HG02943 (cell line): Measurements from ENCODE around the gene ABCC1.
"Not testable (repeated sequence)": the region's sequence is repeated elsewhere in the genome, so short reads cannot be mapped to it uniquely, and the experiment has no call there.

ENCODE experiments used
- ATAC-seq: cut with Tn5 transposase; IDR thresholded peaks from one replicate; pipeline ENCODE4 v1.9.1; 2021; ENCODE audit warnings: mild to moderate bottlenecking, low read depth, moderate library complexity; ENCODE audit not compliant: unreplicated experiment

The ABCC1 gene

DNA sequence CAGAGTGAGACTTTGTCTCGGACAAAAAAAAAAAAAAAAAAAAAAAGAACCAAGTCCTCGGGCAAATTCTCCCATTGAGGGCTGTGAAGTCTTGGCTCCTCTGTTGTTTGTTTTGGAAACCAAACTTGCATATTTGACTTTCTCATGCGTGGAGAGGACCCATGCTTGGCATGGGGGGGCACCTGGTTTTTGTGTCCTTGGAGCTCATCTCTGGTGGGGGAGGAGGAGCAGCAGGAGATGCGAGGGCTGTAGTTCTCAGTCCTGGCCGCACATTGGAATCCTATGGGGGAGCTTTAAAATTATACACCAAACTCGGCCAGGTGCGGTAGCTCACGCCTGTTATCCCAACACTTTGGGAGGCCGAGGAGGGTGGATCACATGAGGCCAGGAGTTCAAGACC is 199.3 kb downstream of the ABCC1 start:
- ATAC-seq, result no peak

DNA sequence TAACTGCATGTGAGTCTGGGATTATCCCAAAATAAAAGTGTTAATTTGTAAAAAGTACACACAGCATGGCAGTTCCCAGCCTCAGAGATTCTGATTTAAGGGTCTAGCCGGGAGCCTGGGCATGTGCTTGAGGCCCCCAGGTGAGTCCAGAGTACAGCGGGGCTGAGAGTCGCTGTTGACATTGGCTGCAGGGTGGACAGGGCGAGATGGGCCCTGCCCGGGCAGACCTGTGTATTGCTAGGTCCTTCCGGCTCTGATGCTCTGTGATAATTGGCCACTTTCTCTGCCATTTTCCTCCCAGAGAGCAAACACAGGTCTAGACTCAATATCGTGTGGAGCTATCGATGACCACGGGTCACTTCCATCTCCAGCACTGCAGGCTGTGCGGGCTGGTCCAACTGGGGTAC is 200.3 kb downstream of the ABCC1 start:
- no peak for ATAC-seq

DNA sequence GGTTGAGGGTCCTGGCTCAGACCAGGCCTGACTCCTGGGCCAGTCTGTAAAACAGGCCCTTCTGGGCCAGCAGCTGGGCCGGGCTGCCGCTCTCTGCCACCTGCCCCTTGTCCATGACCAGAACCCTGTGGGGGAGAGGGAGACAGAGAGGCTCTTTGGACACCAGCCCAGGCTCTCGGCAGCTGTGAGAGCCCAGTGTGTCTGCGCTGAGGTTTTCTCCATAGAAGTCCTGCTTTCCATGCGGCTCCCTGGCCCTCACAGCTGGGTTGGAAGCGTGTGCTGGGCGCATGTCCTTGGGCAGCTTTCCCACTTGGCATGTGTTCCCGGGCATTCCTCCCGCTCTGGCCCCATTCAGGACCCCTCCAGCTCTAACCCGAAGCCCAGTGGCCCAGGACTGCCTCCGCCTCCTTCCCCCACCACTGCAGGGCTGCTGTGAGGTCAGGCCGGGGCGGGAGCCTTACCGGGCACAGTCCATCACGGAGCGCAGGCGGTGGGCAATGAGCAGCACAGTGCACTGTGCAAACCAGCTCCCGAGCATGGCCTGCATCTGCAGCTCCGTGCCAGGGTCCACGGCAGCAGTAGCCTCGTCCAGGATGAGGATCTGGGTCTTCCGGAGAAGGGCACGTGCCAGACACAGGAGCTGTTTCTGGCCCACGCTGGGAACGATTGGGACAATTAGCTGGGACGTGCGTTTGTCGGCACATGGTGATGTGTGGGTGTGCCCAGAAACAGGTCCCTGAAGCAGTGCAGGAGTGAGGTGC is 200.9 kb downstream of the ABCC1 start:
- no peak for ATAC-seq

DNA sequence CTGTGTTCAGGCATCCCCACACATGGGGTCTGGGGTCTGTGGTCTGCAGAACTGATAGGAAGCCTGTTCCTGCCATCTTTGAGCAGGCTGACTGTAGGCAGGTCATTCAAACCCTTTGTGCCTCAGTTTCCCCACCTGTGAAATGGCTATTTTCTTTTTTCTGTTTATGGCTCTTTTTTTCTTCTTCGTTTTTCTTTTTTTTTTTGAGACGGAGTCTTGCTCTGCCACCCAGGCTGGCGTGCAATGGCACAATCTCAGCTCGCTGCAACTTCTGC is 201.4 kb downstream of the ABCC1 start:
- ATAC-seq, result no peak

DNA sequence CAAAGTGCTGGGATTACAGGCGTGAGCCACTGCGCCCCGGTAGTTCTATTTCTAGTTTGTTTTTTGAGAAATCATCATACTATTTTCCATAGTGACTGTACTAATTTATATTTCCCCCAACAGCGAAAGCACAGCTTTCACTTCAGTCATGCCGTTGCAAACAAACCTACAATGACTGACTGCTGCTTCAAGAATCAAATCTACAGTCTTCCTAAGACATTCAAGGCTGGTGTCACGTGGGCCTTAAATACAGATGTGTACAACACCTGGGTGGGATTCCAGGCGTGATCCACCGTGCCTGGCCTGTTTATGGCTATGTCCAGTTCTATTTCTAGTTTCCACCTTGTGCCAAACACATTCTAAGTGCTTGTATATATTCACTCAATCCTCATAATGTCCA is 201.9 kb downstream of the ABCC1 start:
- ATAC-seq, result no peak

DNA sequence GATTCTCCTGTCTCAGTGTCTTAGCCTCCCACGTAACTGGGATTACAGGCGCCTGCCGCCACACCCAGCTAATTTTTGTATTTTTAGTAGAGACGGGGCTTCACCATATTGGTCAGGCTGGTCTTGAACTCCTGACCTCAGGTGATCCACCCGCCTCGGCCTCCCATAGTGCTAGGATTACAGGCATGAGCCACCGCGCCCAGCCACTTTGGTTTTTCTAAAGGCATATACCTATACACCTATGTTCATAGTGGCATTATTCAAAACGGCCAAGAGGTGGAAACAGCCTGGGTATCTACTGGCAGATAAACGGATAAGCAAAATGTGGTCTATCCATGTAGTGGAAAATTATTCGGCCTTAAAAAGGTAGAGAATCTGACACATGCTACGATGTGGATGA is 203.6 kb downstream of the ABCC1 start:
- not testable (repeated sequence) for ATAC-seq

DNA sequence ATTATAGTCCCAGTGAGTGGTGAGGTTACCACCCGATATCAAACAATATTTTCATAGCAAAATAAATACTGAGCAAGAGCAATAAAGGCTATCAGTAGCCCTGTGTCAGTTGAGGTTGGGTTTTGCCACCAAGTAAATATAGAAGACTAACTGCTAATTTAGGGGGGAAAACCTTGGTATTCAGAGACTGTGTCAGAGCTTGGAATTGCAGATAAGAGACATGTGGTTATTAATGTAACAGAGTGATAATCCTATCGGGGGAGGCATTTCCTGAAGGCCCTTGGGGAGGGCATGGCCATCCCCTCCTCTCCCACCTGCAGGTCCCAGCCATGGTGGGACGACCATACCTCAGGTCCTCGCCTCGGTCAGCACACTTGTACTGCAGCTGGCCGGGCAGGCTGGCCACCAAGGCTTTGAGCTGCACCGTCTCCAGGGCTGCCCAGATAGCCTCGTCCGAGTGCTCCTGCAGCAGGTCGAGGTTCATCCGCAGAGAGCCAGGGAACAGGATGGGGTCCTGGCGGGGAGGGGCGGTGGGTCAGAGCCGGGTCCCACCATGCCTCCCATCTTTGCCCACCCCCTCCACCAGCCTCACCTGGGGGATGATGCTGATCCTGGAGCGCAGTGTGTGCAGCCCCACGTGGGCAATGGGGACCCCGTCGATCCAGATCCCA is 205.0 kb downstream of the ABCC1 start:
- ATAC-seq, result no peak

DNA sequence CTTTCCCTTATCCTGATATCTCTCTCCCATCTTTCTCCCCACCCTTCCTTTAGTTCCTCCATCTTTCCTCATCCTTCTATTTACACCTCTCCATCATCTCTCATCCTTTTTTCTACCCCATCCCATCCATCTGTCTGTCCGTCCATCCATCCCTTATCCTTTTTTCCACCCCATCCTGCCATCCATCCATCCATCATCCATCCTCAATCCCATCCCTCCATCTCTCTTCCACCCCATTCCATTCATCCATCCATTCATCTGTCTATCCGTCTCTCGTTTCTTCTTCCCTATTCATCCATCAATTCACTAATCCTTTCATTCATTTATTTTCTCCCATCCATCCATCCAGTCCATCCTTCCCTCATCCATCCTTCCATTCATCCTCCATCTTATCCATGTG is 205.8 kb downstream of the ABCC1 start:
- no peak for ATAC-seq

DNA sequence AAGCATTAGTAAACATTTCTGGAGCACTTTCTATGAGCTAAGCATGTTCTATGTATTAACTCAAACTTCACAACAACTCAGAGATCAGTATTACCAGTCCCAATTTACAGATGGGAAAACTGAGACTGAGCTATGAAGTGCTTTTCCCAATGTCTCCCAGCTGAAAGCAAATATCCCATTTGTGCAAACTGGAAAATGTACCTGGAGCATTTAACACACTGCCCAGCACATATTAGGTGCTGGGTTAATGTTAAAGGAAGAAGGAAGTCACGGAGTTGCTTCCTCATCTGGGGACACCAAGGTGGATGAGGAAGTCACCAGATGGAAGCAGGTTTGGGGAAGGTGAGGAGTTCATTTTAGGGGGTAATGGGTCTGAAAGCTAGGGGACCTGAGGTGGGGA is 207.8 kb downstream of the ABCC1 start:
- no peak for ATAC-seq

DNA sequence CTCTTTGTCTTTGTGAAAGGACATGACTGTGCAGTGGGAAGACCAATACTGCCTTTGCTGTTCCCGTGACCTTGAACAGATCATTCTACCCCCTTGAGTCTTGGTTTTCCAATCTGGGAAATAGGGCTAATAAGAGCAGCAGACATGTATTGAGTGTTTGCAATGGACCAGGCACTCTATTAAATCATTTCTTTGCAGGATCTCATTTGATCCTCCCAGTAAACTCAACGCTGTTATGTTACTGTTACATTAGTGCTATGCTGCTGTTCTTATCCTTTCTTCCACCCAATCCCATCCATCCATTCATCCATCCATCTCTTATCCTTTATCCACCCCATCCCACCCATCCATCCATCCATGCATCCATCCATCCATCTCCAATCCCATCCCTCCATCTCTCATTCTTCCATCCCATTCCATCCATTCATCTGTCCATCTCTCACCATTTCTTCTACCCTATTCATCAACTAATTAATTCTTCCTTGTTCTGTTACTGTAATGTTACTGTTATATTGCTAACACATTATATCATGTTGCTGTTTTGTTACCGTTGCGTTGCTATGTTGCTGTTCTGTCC is 208.8 kb downstream of the ABCC1 start:
- no peak for ATAC-seq

DNA sequence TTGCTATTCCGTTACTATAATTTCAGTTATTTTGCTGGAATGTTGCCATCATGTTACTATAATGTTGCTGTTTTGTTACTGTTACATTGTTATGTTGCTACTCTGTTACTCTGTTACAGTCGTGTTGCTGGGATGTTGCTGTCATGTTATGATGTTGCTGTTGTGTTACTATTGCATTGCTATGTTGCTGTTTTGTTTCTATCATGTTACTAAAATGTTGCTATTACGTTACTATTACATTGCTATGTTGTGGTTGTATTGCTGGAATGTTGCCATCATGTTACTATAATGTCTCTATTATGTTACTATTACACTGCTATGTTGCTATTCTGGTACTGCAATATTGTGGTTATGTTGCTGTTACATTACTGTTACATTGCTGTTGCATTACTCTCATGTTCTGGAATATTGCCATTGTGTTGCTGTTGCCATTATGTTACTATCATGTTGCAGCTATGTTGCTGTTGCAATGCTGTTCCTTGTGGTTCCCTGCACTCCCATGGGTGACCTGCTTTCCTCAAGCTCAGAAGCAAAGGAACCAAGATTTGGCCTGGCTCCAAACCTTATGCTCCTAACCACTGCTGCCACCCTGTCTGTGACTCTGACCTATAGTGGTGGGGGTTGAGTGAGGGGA is 209.4 kb downstream of the ABCC1 start:
- ATAC-seq, result no peak

DNA sequence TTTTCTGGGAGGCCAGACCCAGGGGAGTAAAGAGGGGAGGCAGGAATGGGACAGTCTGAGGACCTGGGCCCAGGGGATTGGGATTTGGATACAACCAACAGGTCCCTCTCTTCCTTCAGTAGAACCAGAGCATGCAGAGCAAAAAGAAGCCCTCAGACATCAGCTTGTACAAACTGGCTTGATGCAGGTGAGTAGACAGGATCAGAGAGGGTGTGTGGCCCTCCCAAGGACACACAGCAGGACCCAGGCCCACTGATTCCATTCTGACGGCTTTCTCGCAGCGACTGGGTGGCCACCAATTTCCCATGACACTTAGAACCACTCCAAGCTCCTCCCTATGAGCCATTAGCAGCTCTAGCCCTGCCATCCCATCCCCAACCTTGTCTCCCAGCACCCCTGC is 210.2 kb downstream of the ABCC1 start:
- ATAC-seq, result no peak

DNA sequence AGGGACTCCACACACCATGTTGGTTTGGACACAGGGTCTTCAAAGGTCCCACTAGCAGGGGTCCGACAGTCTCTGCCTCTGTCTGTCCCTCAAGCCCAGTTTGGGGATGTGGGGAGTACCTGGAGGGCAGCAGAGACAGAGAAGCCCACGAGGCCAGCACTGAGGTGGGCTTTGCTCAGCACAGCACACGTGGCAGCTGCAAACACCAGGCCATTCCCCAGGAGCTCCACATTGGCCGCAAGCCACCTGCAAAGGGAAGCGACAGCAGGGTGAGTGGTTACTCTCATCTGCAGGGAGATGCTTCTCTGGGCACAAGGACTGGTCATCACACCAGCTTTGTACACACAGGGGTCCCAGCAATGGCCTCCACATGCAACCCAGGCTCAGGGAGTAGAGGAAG is 211.9 kb downstream of the ABCC1 start:
- no peak for ATAC-seq

DNA sequence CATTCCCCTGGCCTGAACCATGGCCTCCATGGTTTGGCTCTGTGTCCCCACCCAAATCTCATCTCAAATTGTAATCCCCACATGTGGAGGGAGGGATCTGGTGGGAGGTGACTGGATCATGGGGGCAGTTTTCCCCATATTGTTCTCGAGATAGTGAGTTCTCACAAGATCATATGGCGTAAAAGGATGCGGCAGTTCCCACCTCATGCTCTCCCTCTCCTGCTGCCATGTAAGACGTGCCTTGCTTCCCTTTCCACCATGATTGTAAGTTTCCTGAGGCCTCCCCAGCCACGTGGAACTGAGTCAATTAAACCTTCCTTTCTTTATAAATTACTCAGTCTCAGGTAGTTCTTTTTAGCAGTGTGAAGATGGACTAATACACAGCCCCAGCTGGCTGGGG is 212.4 kb downstream of the ABCC1 start:
- not testable (repeated sequence) for ATAC-seq

DNA sequence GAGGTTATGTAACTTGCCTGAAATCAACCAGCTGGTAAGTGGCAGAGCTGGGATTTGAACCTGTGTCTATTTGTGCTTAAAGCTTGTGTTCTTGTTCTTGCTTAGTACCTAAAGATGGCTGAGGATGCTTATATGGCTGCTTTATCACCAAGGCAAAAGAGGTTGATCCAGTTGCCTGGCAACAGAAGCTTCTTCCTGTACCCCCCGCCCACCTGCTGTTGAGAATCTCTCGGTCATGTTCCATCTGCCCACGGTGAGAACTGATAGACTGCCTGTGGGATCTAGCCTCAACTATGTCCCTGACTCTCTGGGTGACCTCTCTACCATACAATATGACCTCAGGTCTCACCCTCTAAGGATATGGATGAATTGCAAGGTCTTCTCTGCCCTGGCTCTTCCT is 213.2 kb downstream of the ABCC1 start:
- ATAC-seq, result no peak

DNA sequence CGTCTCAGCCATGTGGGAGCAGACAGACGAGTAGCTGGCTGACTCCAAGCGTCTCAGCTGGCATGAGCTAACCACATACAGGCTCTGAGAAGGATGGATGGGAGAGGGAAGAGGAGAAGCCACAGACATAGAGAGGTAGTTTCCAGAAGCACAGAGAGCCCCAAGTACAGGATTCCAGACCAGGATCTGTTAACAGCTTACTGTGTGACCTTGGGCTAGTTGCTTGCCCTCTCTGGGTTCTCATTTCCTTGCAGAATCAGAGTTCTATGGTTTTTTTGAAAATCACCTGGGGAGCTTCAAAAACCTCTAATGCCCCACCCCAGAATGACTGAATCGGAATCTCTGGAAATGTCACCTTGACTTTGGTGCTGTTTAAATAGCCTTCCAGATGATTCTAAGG is 213.7 kb downstream of the ABCC1 start:
- no peak for ATAC-seq

DNA sequence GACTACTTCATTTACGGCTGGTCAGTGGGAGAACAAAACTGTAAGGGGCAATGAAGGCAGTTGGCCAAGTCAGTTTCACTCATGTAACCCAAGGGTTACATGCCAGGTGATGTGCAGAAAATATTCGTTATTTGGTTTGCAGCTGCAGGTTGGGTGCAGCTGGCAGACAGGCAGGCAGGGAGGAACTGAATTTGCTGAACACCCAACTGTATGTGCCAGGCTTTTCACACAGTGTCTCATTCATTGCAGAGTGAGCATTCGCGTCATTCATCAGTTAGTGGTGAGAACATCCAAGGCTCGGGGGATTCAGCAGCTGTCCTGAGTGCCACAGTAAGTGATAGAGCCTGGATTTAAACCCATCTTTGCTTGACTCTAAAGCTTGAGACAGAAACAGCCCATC is 214.2 kb downstream of the ABCC1 start:
- ATAC-seq, result no peak

DNA sequence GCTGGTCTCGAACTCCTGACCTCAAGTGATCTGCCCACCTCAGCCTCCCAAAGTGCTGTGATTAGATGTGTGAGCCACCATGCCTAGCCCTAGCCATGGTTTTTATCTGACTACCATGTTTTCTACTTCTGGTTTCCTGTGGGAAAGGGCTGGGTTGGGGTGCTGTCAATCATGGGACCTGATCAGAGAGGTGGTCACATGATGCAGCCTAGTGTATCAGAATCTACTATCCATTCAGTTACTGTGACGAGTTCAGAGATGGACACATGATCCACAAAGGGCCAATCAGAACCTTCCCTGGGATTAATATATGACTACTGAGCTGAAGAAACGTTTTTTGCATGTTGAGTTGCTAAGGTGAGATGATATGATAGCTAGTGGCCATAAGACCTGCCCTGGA is 214.8 kb downstream of the ABCC1 start:
- no peak for ATAC-seq

DNA sequence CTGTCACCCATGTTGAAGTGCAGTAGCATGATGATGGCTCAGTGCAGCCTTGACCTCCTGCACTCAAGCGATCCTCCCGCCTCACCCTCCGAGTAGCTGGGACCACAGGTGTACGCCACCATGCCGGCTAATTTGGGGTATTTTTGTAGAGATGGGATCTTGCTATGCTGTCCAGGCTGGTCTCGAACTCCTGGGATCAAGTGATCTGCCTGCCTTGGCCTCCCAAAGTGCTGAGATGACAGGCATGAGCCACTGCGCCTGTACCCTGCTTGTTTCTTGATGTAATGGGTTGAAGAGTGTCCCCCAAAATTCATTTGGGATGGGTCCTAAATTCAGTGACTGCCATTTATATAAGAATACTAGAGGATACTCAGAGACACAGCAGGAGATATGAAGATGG is 216.7 kb downstream of the ABCC1 start:
- no peak for ATAC-seq

DNA sequence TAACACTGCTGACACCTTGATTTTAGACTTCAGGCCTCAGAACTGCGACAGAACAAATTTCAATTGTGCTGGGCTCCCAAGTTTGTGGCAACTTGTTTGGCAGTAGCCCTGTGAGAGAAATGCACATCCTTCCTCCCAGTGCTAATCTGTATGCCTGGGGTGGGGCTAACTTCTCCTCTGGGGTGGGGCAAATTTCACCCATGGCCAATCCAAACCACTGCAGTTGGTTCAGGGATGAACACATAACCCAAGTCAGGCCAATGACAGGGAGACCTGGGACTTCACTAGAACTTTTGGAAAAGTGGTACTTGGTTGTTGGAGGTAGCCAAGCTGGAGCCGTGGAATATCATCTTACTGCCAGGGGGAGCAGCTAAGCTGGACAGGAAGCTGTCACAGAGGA is 217.5 kb downstream of the ABCC1 start:
- no peak for ATAC-seq

DNA sequence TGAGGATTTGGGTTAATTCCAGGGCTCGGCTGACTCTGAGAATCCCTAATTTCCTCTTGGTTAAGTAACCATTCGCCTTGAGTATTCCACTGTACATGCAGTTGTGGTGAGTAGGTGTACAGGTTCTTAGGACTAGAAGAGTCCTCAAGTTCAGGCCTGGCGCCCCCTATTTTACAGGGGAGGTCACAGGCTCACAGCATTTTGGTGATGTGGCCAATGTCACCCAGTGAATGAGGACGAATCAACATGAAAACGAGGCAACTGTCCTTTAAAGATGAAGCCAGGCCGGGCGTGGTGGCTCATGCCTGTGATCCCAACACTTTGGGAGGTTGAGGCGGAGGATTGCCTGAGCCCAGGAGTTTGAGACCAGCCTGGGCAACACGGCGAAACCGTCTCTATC is 218.5 kb downstream of the ABCC1 start:
- ATAC-seq, result no peak

DNA sequence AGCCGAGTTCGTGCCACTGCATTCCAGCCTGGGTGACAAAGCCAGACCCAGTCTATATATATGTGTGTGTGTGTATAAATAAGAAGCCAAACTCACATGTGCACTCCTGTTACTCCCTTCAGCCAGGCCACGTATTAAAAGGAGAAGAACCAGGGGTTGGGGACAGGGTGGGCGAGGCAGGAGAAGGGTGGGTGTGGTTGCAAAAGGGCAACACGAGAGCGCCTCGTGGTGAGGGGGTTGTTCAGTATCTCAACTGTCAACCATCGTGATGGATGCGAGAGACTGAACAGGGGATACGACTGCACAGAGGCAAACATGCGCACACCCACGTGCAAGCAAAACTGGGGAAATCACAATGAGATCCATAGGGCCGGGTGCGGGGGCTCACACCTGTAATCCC is 219.0 kb downstream of the ABCC1 start:
- no peak for ATAC-seq
